ENCODE measurements around the gene ATXN2. TPM values are rescaled to one million over a fixed set of nuclear protein-coding genes. Genes with fewer than 3 reads are reported as not detected.

Gene ATXN2
- total and polyA plus RNA-seq, 2 donors from 2014 or later = 27.1 to 56.5 TPM

GRCh38 chr12:111446631-111447570, 152.2 kb downstream of the ATXN2 start:
- DNase-seq = peak in 1 of 5 donors; percentile 51
- intact Hi-C loops (cut with DNase I) = no loop called here
- no peaks in the 10 kb centered on the region for H3K9me3 ChIP-seq (ENCODE audit: control insufficient read depth in 2 of 3, insufficient read depth in 1 of 3, low read length in 3 of 3)
- peak overlapping the region; percentile 74 to 80 for H3K27ac ChIP-seq (ENCODE audit: low read depth in 2 of 2, low read length in 2 of 2)
- H3K4me1 ChIP-seq (ENCODE audit: control insufficient read depth in 2 of 3, insufficient read depth in 2 of 3, low read depth in 1 of 3, low read length in 3 of 3) = peaks cover 0 to 48% (median 42%) of the 10 kb centered on the region in 3 donors
- no peaks in the 10 kb centered on the region for H3K27me3 ChIP-seq (ENCODE audit: control insufficient read depth, insufficient read depth, low read length)
- peaks cover 15 to 28% (median 16%) of the 10 kb centered on the region in 3 donors for H3K36me3 ChIP-seq (ENCODE audit: control insufficient read depth in 2 of 3, insufficient read depth in 3 of 3, low read length in 3 of 3)
- TF ChIP-seq, protein P1, sequence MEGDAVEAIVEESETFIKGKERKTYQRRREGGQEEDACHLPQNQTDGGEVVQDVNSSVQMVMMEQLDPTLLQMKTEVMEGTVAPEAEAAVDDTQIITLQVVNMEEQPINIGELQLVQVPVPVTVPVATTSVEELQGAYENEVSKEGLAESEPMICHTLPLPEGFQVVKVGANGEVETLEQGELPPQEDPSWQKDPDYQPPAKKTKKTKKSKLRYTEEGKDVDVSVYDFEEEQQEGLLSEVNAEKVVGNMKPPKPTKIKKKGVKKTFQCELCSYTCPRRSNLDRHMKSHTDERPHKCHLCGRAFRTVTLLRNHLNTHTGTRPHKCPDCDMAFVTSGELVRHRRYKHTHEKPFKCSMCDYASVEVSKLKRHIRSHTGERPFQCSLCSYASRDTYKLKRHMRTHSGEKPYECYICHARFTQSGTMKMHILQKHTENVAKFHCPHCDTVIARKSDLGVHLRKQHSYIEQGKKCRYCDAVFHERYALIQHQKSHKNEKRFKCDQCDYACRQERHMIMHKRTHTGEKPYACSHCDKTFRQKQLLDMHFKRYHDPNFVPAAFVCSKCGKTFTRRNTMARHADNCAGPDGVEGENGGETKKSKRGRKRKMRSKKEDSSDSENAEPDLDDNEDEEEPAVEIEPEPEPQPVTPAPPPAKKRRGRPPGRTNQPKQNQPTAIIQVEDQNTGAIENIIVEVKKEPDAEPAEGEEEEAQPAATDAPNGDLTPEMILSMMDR (IDR thresholded peaks at IDR 0.05; ENCODE audit: borderline replicate concordance, extremely low read depth, insufficient read depth) = no peak
- no peak overlapping the region for H3K4me3 ChIP-seq (ENCODE audit: low read length in 3 of 3)
- no peak for FAIRE-seq
- H3K9ac ChIP-seq (ENCODE audit: low read length in 3 of 3) = peak overlapping the region in 1 of 3 donors; percentile 63

DNA sequence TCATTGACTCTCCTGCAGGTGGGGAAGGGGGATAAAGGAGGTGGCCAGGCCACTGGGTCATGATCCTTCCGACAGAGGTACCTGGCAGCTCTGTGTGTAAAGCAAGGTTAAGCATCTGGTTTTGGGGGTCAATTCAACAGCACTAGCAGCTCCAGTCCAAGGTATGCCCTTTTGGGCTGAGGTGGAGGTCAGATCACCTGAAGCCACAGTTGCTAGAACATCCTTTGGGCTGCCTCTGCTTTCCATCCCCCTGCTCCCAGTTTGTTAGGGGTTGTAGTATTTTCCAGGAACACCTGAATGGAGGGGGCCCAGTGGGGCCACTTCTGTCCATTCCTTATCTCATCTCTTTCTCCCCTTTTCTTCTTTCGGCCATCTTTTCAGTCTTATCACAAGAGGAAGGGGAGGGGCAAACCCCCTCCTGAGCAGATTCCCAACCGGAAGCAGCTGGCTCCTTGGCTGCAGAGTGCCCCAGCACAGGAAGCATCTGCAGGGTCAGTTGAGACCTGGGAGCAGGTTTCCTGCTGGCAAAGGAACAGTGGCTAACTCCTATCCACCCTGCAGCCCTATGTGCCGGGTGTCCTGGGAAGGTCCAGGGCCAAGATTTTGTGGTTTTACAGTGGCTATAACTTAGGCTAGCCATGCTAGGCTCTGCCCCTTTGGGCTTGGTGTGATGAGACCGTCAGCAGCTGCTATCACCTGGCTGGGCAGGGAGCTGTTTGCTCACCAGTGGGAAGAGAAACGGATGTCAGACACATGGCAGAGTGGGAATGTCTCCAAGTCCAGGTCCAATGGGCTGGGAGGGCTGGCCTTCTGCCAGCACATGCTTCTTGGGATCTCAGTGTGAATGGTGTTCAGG, 153.2 kb downstream of the ATXN2 start:
- intact Hi-C loops (cut with DNase I) = no loop called here
- peak in 2 of 5 donors; percentile 60 to 81 for DNase-seq
- Histone ChIP-seq H3K4me3 (ENCODE audit: low read length in 3 of 3) (no peak overlapping the region), H3K36me3 (ENCODE audit: control insufficient read depth in 2 of 3, insufficient read depth in 3 of 3, low read length in 3 of 3) (peaks cover 10 to 27% (median 15%) of the 10 kb centered on the region in 3 donors), H3K27me3 (ENCODE audit: control insufficient read depth, insufficient read depth, low read length) (no peaks in the 10 kb centered on the region), H3K4me1 (ENCODE audit: control insufficient read depth in 2 of 3, insufficient read depth in 2 of 3, low read depth in 1 of 3, low read length in 3 of 3) (peaks cover 0 to 48% (median 38%) of the 10 kb centered on the region in 3 donors), H3K9me3 (ENCODE audit: control insufficient read depth in 2 of 3, insufficient read depth in 1 of 3, low read length in 3 of 3) (no peaks in the 10 kb centered on the region), H3K9ac (ENCODE audit: low read length in 3 of 3) (peak overlapping the region in 1 of 3 donors; percentile 63), H3K27ac (ENCODE audit: low read depth in 2 of 2, low read length in 2 of 2) (peak overlapping the region; percentile 74 to 80)
- TF ChIP-seq, protein P1 (IDR thresholded peaks at IDR 0.05; ENCODE audit: borderline replicate concordance, extremely low read depth, insufficient read depth) = no peak
- no peak for FAIRE-seq

- H3K9ac ChIP-seq (ENCODE audit: low read length in 3 of 3) = peak overlapping the region in 1 of 3 donors; percentile 63
Measured at GRCh38 chr12:111444925-111445725, 154.0 kb downstream of the ATXN2 start.

More at GRCh38 chr12:111444925-111445725, 154.0 kb downstream of the ATXN2 start:
- intact Hi-C loops (cut with DNase I) = no loop called here
- TF ChIP-seq, protein P1 (IDR thresholded peaks at IDR 0.05; ENCODE audit: borderline replicate concordance, extremely low read depth, insufficient read depth) = peak; percentile 1
- no peaks in the 10 kb centered on the region for H3K9me3 ChIP-seq (ENCODE audit: control insufficient read depth in 2 of 3, insufficient read depth in 1 of 3, low read length in 3 of 3)
- peaks cover 4 to 19% (median 11%) of the 10 kb centered on the region in 3 donors for H3K36me3 ChIP-seq (ENCODE audit: control insufficient read depth in 2 of 3, insufficient read depth in 3 of 3, low read length in 3 of 3)
- no peak overlapping the region for H3K4me3 ChIP-seq (ENCODE audit: low read length in 3 of 3)
- no peak for FAIRE-seq
- peak overlapping the region; percentile 80 to 81 for H3K27ac ChIP-seq (ENCODE audit: low read depth in 2 of 2, low read length in 2 of 2)
- H3K27me3 ChIP-seq (ENCODE audit: control insufficient read depth, insufficient read depth, low read length) = no peaks in the 10 kb centered on the region
- DNase-seq = peak in 2 of 5 donors; percentile 51 to 84
- H3K4me1 ChIP-seq (ENCODE audit: control insufficient read depth in 2 of 3, insufficient read depth in 2 of 3, low read depth in 1 of 3, low read length in 3 of 3) = peaks cover 0 to 50% (median 38%) of the 10 kb centered on the region in 3 donors
